Retinal pigment epithelial cell (primary cell): Measurements from ENCODE around the gene PON3.

Experiments
- DNase-seq: peaks from one replicate; pipeline ENCODE4 v3.0.0-alpha.2; 2010; ENCODE audit warnings: low read depth
- H3K4me3 ChIP-seq: 2 replicates; pipeline ENCODE4 v1.5.1; 2011; ENCODE audit warnings: mild to moderate bottlenecking, low read length, control low read depth, moderate library complexity
- TF ChIP-seq, protein P1 (sequence below): conservative IDR thresholded peaks from 2 replicates; pipeline ENCODE4 v1.5.1; 2011; ENCODE audit warnings: low read depth, low read length, control low read depth, inconsistent platforms

The PON3 gene

DNA sequence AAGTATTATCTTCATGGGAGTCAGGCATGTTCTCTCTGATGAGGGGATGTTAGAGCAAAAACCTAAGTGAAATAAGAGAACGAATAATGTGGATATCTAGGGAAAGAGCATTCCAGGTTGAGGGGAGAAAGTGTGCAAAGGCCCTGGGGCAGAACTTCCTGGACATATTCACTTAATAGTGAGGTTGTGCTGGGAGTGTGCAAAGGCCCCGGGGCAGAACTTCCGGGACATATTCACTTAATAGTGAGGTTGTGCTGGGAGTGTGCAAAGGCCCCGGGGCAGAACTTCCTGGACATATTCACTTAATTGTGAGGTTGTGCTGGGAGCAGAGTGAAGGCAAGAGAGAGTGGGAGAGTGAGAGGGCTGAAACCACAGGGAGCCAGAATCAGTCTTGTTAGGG is 83.6 kb downstream of the PON3 start:
- TF ChIP-seq, protein P1, sequence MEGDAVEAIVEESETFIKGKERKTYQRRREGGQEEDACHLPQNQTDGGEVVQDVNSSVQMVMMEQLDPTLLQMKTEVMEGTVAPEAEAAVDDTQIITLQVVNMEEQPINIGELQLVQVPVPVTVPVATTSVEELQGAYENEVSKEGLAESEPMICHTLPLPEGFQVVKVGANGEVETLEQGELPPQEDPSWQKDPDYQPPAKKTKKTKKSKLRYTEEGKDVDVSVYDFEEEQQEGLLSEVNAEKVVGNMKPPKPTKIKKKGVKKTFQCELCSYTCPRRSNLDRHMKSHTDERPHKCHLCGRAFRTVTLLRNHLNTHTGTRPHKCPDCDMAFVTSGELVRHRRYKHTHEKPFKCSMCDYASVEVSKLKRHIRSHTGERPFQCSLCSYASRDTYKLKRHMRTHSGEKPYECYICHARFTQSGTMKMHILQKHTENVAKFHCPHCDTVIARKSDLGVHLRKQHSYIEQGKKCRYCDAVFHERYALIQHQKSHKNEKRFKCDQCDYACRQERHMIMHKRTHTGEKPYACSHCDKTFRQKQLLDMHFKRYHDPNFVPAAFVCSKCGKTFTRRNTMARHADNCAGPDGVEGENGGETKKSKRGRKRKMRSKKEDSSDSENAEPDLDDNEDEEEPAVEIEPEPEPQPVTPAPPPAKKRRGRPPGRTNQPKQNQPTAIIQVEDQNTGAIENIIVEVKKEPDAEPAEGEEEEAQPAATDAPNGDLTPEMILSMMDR, result no peak
- DNase-seq, result no peak
- no peak overlapping the region for H3K4me3 ChIP-seq

DNA sequence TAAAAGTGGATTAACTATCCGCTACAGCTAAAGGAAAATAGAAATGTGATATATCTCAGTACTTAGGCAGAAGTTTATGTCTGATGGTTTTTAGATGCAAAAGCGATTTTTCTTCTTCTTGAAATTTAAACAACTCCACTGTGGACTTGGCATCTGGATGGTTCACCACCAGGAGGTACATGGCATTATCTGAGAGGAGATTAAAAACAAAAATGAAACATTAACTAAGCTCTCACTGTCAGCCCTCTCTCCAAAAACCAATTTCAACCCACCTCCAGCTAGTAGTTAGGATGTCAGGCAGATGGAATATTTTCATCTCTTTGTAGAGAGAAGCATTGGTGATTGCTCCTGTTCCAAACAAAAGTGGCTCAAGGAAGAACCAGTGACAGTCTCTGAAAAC is 84.8 kb downstream of the PON3 start:
- no peak overlapping the region for H3K4me3 ChIP-seq
- DNase-seq, result no peak
- TF ChIP-seq, protein P1, result no peak

DNA sequence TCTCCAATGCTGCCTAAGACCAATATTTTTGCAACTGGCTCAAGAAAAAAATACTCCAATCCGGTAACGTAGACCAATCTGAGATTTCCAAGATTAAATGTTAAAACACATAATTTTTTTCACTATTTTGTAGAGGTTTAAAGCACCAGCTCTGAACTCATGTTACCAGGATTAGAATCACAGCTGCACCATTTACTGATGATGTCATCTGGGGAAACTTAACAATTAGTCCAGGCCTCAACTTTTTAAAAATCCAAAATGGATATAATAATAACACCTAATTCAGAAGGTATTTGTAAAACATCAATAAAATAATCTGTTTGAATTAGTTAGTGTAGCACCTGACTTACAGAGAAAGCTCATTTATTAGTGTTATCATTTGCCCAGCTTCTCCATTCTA is 86.2 kb downstream of the PON3 start:
- TF ChIP-seq, protein P1, result no peak
- H3K4me3 ChIP-seq, result no peak overlapping the region
- DNase-seq, result no peak
